ENCODE results near the gene SLC11A1.

Gene SLC11A1

GRCh38 chr2:218362606-218363005 is 19.5 kb upstream of the SLC11A1 start:
- no peaks in the 10 kb centered on the region for H4K20me1 ChIP-seq (ENCODE audit: insufficient read depth, low read length)
- no peak overlapping the region for H3K4me3 ChIP-seq (ENCODE audit: low read length)
- peak overlapping the region; percentile 47 for H3K4me2 ChIP-seq (ENCODE audit: low read length)
- no peak overlapping the region for H3K27ac ChIP-seq (ENCODE audit: low read length)
- no peaks in the 10 kb centered on the region for H3K79me2 ChIP-seq (ENCODE audit: low read length)
- H2AFZ ChIP-seq (ENCODE audit: low read depth, low read length): 0 out of 2 replicates have a peak overlapping the region, but pooled peaks have one; percentile 54
- peaks cover 7% of the 10 kb centered on the region for H3K36me3 ChIP-seq (replicated peaks; ENCODE audit: low read depth, low read length)
- peaks cover 5% of the 10 kb centered on the region; the same call in 1 of the 2 replicates for H3K9me3 ChIP-seq (ENCODE audit: insufficient read depth, low read length)
- peak overlapping the region; percentile 12; the same call in 1 of the 2 replicates for H3K9ac ChIP-seq (ENCODE audit: low read length)
- TF ChIP-seq, protein P1, sequence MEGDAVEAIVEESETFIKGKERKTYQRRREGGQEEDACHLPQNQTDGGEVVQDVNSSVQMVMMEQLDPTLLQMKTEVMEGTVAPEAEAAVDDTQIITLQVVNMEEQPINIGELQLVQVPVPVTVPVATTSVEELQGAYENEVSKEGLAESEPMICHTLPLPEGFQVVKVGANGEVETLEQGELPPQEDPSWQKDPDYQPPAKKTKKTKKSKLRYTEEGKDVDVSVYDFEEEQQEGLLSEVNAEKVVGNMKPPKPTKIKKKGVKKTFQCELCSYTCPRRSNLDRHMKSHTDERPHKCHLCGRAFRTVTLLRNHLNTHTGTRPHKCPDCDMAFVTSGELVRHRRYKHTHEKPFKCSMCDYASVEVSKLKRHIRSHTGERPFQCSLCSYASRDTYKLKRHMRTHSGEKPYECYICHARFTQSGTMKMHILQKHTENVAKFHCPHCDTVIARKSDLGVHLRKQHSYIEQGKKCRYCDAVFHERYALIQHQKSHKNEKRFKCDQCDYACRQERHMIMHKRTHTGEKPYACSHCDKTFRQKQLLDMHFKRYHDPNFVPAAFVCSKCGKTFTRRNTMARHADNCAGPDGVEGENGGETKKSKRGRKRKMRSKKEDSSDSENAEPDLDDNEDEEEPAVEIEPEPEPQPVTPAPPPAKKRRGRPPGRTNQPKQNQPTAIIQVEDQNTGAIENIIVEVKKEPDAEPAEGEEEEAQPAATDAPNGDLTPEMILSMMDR (IDR thresholded peaks at IDR 0.05; ENCODE audit: low read depth, low read length): no peak
- no peak for TF ChIP-seq EZH2phosphoT487 (IDR thresholded peaks at IDR 0.05; ENCODE audit: low read depth)
- H3K4me1 ChIP-seq (ENCODE audit: low read length): peaks cover 18% of the 10 kb centered on the region
- no peaks in the 10 kb centered on the region for H3K27me3 ChIP-seq (ENCODE audit: low read depth, low read length)

GRCh38 chr2:218363736-218364135 is 18.3 kb upstream of the SLC11A1 start:
- H2AFZ ChIP-seq (ENCODE audit: low read depth, low read length): no peak overlapping the region
- peaks cover 5% of the 10 kb centered on the region; the same call in 1 of the 2 replicates for H3K9me3 ChIP-seq (ENCODE audit: insufficient read depth, low read length)
- H3K36me3 ChIP-seq (replicated peaks; ENCODE audit: low read depth, low read length): peaks cover 7% of the 10 kb centered on the region
- H3K79me2 ChIP-seq (ENCODE audit: low read length): no peaks in the 10 kb centered on the region
- no peaks in the 10 kb centered on the region for H4K20me1 ChIP-seq (ENCODE audit: insufficient read depth, low read length)
- no peaks in the 10 kb centered on the region for H3K27me3 ChIP-seq (ENCODE audit: low read depth, low read length)
- H3K4me1 ChIP-seq (ENCODE audit: low read length): peaks cover 21% of the 10 kb centered on the region
- H3K4me3 ChIP-seq (ENCODE audit: low read length): no peak overlapping the region
- TF ChIP-seq, protein P1 (IDR thresholded peaks at IDR 0.05; ENCODE audit: low read depth, low read length): no peak
- no peak for TF ChIP-seq EZH2phosphoT487 (IDR thresholded peaks at IDR 0.05; ENCODE audit: low read depth)
- no peak overlapping the region for H3K4me2 ChIP-seq (ENCODE audit: low read length)
- no peak overlapping the region for H3K27ac ChIP-seq (ENCODE audit: low read length)
- H3K9ac ChIP-seq (ENCODE audit: low read length): no peak overlapping the region

- no peak overlapping the region for H3K4me3 ChIP-seq (ENCODE audit: low read length)
- no peak overlapping the region for H2AFZ ChIP-seq (ENCODE audit: low read depth, low read length)
- no peaks in the 10 kb centered on the region for H3K27me3 ChIP-seq (ENCODE audit: low read depth, low read length)
- no peaks in the 10 kb centered on the region for H4K20me1 ChIP-seq (ENCODE audit: insufficient read depth, low read length)
- TF ChIP-seq, protein P1 (IDR thresholded peaks at IDR 0.05; ENCODE audit: low read depth, low read length): no peak
- TF ChIP-seq EZH2phosphoT487 (IDR thresholded peaks at IDR 0.05; ENCODE audit: low read depth): no peak
- no peak overlapping the region for H3K4me2 ChIP-seq (ENCODE audit: low read length)
- peaks cover 25% of the 10 kb centered on the region for H3K4me1 ChIP-seq (ENCODE audit: low read length)
- H3K79me2 ChIP-seq (ENCODE audit: low read length): no peaks in the 10 kb centered on the region
- peaks cover 5% of the 10 kb centered on the region; the same call in 1 of the 2 replicates for H3K9me3 ChIP-seq (ENCODE audit: insufficient read depth, low read length)
- no peak overlapping the region for H3K27ac ChIP-seq (ENCODE audit: low read length)
- H3K9ac ChIP-seq (ENCODE audit: low read length): no peak overlapping the region
- peaks cover 7% of the 10 kb centered on the region for H3K36me3 ChIP-seq (replicated peaks; ENCODE audit: low read depth, low read length)
Measured at GRCh38 chr2:218364196-218364595, 17.9 kb upstream of the SLC11A1 start.

GRCh38 chr2:218366621-218367414 is 15.3 kb upstream of the SLC11A1 start:
- Histone ChIP-seq H3K9ac (ENCODE audit: low read length) (peak overlapping the region; percentile 83; the same call in 1 of the 2 replicates), H3K4me3 (ENCODE audit: low read length) (peak overlapping the region; percentile 86), H3K36me3 (replicated peaks; ENCODE audit: low read depth, low read length) (peaks cover 7% of the 10 kb centered on the region), H3K79me2 (ENCODE audit: low read length) (no peaks in the 10 kb centered on the region), H3K27me3 (ENCODE audit: low read depth, low read length) (no peaks in the 10 kb centered on the region), H3K4me2 (ENCODE audit: low read length) (peak overlapping the region; percentile 78), H3K4me1 (ENCODE audit: low read length) (peaks cover 43% of the 10 kb centered on the region), H3K9me3 (ENCODE audit: insufficient read depth, low read length) (peaks cover 5% of the 10 kb centered on the region; the same call in 1 of the 2 replicates), H2AFZ (ENCODE audit: low read depth, low read length) (no peak overlapping the region), H4K20me1 (ENCODE audit: insufficient read depth, low read length) (no peaks in the 10 kb centered on the region), H3K27ac (ENCODE audit: low read length) (peak overlapping the region; percentile 56; the same call in 1 of the 2 replicates)
- TF ChIP-seq EZH2phosphoT487 (IDR thresholded peaks at IDR 0.05; ENCODE audit: low read depth): no peak
- TF ChIP-seq, protein P1 (IDR thresholded peaks at IDR 0.05; ENCODE audit: low read depth, low read length): no peak
